ENCODE measurements around the gene DNAJB6.

DNAJB6 gene

DNA sequence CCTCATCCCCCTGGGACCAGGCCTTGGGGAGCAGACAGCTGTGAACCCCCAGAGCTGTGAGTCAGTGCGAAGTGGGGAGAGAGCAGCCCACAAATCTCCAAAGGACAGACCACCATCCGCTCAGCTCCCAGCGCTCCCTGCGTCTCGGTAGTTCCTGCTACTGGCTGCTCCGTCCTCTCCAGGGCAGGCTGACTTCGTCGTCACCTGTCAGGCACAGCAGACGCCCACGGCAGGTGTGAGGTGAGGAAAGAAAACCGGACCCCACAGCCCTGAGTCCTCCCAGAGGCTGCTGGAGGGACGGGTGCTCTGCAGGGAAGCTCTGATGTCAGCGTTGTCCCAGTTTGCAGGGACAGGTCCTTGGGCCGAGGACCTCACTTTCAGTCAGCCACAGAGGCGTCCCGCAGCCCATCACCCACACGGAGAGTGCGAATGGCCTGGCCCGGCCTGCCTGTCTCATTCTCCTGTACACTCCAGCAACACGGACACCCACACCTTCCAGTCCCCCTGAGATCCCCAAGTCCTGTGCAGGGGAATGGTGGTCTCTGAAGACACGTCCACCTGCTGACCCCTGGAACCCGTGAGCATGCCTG is 95.2 kb downstream of the DNAJB6 start (continued):
- TF ChIP-seq, protein P1, sequence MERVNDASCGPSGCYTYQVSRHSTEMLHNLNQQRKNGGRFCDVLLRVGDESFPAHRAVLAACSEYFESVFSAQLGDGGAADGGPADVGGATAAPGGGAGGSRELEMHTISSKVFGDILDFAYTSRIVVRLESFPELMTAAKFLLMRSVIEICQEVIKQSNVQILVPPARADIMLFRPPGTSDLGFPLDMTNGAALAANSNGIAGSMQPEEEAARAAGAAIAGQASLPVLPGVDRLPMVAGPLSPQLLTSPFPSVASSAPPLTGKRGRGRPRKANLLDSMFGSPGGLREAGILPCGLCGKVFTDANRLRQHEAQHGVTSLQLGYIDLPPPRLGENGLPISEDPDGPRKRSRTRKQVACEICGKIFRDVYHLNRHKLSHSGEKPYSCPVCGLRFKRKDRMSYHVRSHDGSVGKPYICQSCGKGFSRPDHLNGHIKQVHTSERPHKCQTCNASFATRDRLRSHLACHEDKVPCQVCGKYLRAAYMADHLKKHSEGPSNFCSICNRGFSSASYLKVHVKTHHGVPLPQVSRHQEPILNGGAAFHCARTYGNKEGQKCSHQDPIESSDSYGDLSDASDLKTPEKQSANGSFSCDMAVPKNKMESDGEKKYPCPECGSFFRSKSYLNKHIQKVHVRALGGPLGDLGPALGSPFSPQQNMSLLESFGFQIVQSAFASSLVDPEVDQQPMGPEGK (CRISPR knock-in tag; IDR thresholded peaks at IDR 0.05; ENCODE audit: borderline replicate concordance) = no peak
- no peak for TF ChIP-seq TCF4 (CRISPR knock-in tag; IDR thresholded peaks at IDR 0.05; ENCODE audit: borderline replicate concordance)
- TF ChIP-seq SNAI2 (CRISPR knock-in tag; IDR thresholded peaks at IDR 0.05) = no peak
- no peak for TF ChIP-seq ZFP30 (CRISPR knock-in tag; IDR thresholded peaks at IDR 0.05)
- no peak for TF ChIP-seq RARB (CRISPR knock-in tag; IDR thresholded peaks at IDR 0.05)
- TF ChIP-seq ARNTL (CRISPR knock-in tag; IDR thresholded peaks at IDR 0.05; ENCODE audit: borderline replicate concordance, low read depth) = no peak
- no peak for TF ChIP-seq ZNF70 (CRISPR knock-in tag; IDR thresholded peaks at IDR 0.05)
- TF ChIP-seq OSR1 (CRISPR knock-in tag; IDR thresholded peaks at IDR 0.05) = no peak

DNA sequence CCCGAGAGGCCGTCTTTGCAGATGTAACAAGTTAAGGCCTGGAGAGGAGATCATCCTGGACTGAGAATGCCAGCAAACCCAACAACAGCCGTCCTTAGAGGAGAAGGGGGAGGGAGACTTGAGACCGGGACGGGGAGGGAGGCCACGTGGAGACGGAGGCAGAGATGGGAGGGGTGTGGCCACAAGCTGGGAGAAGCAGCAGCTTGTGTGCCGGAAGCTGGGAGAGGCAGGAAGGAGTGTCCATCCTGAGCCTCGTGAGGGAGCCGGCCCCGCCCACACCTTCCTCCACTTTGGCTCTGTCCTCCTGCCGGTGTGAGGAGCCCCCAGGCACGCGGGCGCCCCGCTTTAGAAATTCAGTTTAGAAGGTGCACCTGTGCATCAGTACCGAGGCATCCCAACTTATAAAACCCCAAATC is 95.7 kb downstream of the DNAJB6 start:
- TF ChIP-seq ZNF565 (CRISPR knock-in tag; conservative IDR thresholded peaks at IDR 0.05; ENCODE audit: low read depth) = no peak
- TF ChIP-seq SNAI2 (CRISPR knock-in tag; IDR thresholded peaks at IDR 0.05) = no peak
- TF ChIP-seq RARB (CRISPR knock-in tag; IDR thresholded peaks at IDR 0.05) = no peak
- TF ChIP-seq, protein P2, sequence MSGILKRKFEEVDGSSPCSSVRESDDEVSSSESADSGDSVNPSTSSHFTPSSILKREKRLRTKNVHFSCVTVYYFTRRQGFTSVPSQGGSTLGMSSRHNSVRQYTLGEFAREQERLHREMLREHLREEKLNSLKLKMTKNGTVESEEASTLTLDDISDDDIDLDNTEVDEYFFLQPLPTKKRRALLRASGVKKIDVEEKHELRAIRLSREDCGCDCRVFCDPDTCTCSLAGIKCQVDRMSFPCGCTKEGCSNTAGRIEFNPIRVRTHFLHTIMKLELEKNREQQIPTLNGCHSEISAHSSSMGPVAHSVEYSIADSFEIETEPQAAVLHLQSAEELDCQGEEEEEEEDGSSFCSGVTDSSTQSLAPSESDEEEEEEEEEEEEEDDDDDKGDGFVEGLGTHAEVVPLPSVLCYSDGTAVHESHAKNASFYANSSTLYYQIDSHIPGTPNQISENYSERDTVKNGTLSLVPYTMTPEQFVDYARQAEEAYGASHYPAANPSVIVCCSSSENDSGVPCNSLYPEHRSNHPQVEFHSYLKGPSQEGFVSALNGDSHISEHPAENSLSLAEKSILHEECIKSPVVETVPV (CRISPR knock-in tag; IDR thresholded peaks at IDR 0.05) = no peak
- TF ChIP-seq, protein P3, sequence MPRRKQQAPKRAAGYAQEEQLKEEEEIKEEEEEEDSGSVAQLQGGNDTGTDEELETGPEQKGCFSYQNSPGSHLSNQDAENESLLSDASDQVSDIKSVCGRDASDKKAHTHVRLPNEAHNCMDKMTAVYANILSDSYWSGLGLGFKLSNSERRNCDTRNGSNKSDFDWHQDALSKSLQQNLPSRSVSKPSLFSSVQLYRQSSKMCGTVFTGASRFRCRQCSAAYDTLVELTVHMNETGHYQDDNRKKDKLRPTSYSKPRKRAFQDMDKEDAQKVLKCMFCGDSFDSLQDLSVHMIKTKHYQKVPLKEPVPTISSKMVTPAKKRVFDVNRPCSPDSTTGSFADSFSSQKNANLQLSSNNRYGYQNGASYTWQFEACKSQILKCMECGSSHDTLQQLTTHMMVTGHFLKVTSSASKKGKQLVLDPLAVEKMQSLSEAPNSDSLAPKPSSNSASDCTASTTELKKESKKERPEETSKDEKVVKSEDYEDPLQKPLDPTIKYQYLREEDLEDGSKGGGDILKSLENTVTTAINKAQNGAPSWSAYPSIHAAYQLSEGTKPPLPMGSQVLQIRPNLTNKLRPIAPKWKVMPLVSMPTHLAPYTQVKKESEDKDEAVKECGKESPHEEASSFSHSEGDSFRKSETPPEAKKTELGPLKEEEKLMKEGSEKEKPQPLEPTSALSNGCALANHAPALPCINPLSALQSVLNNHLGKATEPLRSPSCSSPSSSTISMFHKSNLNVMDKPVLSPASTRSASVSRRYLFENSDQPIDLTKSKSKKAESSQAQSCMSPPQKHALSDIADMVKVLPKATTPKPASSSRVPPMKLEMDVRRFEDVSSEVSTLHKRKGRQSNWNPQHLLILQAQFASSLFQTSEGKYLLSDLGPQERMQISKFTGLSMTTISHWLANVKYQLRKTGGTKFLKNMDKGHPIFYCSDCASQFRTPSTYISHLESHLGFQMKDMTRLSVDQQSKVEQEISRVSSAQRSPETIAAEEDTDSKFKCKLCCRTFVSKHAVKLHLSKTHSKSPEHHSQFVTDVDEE (CRISPR knock-in tag; IDR thresholded peaks at IDR 0.05) = no peak
- TF ChIP-seq ARNTL (CRISPR knock-in tag; IDR thresholded peaks at IDR 0.05; ENCODE audit: borderline replicate concordance, low read depth) = no peak
- TF ChIP-seq, protein P4, sequence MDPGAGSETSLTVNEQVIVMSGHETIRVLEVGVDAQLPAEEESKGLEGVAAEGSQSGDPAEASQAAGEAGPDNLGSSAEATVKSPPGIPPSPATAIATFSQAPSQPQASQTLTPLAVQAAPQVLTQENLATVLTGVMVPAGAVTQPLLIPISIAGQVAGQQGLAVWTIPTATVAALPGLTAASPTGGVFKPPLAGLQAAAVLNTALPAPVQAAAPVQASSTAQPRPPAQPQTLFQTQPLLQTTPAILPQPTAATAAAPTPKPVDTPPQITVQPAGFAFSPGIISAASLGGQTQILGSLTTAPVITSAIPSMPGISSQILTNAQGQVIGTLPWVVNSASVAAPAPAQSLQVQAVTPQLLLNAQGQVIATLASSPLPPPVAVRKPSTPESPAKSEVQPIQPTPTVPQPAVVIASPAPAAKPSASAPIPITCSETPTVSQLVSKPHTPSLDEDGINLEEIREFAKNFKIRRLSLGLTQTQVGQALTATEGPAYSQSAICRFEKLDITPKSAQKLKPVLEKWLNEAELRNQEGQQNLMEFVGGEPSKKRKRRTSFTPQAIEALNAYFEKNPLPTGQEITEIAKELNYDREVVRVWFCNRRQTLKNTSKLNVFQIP (CRISPR knock-in tag; IDR thresholded peaks at IDR 0.05; ENCODE audit: borderline replicate concordance, low read depth) = no peak
- ATAC-seq = peak; percentile 66

DNA sequence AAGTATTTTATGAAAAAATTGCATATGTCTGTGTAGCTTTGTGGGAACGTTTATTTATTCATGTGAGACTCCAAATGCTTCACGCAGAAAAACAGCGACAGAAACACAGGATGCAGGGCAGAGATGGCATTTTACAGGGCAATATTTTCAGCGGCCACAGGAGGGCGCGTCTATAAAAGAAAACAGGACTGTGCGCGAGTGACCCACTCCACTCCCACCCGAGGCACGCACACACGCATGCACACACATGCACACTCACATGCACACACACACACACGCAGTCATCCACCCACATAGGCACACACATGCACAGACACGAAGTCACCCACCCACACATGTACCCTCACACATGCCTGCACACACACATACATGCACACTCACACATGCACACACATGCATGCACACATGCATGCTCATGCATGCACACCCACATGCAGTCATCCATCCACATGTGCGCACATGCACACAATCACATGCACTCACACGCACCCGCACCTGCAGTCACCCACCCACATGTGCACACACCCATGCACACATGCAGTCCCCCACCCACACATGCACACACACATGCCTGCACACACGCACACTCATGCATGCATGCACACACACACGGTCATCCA is 96.3 kb downstream of the DNAJB6 start:
- TF ChIP-seq, protein P4 (CRISPR knock-in tag; IDR thresholded peaks at IDR 0.05; ENCODE audit: borderline replicate concordance, low read depth) = no peak
- TF ChIP-seq CSDC2 (CRISPR knock-in tag; IDR thresholded peaks at IDR 0.05) (no peak), BACH2 (CRISPR knock-in tag; IDR thresholded peaks at IDR 0.05; ENCODE audit: borderline replicate concordance) (no peak), OSR1 (CRISPR knock-in tag; IDR thresholded peaks at IDR 0.05) (no peak), ARNTL (CRISPR knock-in tag; IDR thresholded peaks at IDR 0.05; ENCODE audit: borderline replicate concordance, low read depth) (no peak)
- TF ChIP-seq, protein P5, sequence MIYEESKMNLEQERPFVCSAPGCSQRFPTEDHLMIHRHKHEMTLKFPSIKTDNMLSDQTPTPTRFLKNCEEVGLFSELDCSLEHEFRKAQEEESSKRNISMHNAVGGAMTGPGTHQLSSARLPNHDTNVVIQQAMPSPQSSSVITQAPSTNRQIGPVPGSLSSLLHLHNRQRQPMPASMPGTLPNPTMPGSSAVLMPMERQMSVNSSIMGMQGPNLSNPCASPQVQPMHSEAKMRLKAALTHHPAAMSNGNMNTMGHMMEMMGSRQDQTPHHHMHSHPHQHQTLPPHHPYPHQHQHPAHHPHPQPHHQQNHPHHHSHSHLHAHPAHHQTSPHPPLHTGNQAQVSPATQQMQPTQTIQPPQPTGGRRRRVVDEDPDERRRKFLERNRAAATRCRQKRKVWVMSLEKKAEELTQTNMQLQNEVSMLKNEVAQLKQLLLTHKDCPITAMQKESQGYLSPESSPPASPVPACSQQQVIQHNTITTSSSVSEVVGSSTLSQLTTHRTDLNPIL (CRISPR knock-in tag; IDR thresholded peaks at IDR 0.05; ENCODE audit: low read depth) = no peak
- ATAC-seq = peak; percentile 73

Measured in SK-N-SH treated with all-trans-retinoic acid at 6 μM for 48 hours (cell line).